GM18519 (cell line): ENCODE results near the gene DQX1.
"Not testable (repeated sequence)": the region's sequence is repeated elsewhere in the genome, so short reads cannot be mapped to it uniquely, and the experiment has no call there.

ENCODE experiments used
- ATAC-seq: cut with Tn5 transposase; IDR thresholded peaks from one replicate; pipeline ENCODE4 v1.9.1; 2021; ENCODE audit warnings: mild to moderate bottlenecking, moderate library complexity; ENCODE audit not compliant: unreplicated experiment, low FRiP score

Gene DQX1, protein sequence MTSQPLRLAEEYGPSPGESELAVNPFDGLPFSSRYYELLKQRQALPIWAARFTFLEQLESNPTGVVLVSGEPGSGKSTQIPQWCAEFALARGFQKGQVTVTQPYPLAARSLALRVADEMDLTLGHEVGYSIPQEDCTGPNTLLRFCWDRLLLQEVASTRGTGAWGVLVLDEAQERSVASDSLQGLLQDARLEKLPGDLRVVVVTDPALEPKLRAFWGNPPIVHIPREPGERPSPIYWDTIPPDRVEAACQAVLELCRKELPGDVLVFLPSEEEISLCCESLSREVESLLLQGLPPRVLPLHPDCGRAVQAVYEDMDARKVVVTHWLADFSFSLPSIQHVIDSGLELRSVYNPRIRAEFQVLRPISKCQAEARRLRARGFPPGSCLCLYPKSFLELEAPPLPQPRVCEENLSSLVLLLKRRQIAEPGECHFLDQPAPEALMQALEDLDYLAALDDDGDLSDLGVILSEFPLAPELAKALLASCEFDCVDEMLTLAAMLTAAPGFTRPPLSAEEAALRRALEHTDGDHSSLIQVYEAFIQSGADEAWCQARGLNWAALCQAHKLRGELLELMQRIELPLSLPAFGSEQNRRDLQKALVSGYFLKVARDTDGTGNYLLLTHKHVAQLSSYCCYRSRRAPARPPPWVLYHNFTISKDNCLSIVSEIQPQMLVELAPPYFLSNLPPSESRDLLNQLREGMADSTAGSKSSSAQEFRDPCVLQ

DNA sequence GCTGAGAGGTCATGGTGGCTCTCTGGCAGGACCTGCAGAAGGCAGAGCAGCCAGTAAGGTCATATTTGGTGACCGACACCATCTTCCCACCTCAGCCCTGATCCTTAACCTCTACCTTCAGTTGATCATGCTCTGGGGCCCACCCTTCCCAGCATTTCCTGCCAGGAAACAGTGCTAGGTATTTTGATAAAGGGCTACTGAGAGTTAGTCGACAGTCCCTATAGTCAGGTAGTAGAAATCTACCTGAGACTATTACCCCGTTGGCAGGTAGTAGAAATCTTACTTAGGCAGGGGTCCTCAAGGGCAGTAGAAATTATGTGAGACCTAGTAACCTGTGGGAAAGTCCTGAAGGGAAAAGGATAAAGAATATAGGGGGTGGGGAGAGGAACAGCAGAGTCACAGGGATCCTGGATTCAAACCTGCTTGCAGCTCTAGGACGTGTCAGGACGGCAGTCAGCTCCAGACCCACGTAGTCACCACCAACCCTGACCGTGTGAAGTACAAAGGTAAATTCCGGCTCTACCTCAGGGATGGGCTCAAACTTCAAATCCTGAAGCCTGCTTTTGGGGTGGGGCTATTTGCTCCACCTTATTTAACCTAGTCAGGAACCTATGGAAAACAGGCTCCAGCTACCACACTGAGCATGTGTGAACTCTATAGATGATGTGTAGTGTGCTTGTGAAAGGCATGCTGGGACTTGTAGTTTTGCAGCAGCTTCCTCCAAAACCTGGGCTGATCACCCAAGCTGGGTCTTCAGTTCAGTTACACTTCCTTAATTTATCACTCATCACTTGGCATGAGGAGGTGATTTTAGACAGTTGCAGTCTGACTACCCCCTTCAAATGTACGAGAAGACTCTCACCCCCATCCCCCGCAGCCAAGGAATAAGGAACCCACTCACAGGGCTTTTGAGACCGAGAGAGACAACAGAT is at the start of gene DQX1:
Gene DQX1, minus strand, starts transcription at position 515 of the 932 bp plus-strand sequence. Its CDS starts 502 bp downstream, at position 13.
- peak; percentile 32 for ATAC-seq

DNA sequence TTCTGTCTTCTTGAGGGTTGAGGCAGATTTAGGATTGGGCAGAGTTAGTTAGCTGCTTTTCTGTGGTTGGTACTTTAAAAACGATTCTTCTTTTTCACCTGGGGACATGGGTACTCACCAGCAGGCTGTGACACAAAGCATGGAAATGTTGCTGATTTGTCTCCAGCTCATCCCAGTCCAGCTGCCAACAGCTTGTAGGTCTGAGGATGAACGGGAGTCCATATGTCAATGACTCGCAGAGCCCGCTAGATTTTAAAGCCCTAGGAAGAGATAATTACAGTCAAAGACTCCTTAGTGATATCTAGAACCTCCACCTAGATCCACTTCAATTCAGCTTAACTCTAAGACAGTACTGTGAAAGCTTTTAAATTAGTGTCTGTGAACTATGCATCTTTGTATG is 49.3 kb upstream of the DQX1 start:
- no peak for ATAC-seq

DNA sequence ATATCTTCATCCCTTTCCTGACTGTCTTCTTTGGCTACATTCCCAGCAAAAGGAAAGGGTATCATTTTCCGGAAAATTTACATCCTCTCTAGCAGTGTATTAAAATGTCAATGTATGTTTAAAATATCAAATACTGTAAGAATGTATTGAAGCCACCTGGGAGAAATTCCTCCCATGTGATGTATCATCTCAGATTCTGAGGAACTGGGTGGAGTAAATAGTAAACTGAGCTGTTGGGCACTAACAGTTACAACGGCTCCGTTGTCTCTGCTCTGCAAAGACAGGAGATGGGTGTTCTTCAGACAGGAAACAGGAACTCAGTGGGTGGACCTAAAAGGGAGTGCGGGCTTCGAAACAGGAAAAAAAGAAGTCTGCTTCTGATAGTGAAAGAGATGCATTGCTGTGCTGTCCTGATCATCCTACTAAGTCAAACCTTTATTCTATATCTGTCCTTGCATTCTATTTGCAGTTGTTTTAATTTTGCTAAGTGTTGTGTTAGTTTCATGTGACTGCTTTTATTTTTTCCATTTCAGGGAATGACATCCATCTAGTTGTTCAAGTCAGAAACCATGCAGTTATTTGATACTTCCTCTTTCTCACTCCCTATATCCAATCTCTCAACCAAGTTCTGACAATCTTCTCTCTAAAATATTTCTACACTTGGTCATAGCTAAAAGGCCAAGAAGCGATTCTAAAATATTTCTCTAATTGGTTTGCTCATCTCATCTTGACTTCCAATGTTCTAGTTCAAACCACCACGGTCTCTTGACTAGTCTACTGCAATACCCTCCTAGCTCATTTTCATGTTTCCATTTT is 47.9 kb upstream of the DQX1 start:
- no peak for ATAC-seq

DNA sequence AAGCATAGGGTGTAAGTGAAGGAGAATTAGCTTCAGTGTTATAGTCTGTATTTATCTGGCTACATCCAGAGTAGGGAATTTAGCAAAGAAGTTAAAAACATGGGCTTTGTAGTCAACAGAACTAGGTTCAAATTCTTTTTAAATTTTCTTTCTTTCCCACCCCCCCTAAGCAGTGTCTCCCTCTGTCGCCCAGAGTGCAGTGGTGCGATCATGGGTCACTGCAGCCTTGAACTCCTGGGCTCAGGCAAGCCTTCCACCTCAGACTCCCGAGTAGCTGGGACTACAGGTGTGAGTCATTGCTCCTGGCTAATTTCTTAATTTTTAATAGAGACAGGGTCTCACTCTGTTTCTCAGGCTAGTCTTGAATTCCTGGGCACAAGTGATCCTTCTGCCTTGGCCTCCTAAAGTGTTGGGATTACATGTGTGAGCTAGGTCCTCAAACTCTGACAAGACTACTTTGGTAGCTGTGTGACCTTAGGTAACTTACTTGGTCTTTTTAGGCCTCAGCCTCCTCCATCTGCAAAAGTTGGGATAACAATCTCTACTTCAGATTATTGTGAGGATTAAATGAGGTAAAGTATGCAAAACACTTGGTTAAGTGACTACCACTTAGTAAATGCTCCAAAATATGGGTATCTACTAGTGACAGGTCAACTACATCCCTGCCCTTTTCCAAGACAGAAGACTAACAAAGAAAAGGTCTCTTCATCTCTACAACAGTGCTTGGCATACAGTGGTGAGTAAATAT is 46.3 kb upstream of the DQX1 start:
- ATAC-seq: no peak

DNA sequence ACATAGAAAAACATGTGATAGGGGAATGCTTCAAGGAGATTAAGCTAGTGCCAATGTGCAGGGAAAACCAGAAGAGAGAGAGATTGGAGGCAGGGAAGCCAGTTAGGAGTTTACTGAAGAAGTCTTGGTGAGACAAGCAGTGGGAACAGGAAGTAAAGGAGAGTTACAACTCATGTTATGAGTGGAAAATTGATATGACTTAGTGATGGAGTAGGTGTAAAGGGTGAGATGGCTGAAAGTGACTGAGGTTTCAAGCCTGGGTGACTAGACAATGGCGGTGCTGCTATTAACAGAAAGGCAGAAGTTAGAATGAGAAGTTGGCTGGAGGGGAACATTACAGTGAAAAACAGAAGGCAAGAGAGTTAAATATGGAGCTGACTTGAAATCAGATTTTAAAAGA is 45.0 kb upstream of the DQX1 start:
- peak; percentile 46 for ATAC-seq

DNA sequence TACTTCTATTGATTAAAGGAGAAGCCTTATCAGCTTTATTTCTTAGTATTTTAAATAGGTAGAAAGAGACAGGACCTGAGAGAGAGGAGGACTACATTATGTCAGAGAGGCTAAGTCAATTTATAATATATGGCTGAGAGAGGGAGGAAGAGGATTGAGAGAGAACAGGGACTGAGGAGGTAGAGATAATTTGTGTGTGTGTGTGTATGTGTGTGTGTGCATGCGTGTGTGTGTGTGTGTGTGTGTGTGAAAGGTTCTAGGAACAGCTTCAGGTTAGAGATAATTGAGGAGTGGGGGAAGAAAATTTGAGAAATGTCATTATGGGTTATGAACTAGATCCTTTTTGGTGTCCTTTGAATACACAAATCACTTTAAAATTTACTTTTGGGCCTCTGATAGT is 43.7 kb upstream of the DQX1 start:
- ATAC-seq: no peak

DNA sequence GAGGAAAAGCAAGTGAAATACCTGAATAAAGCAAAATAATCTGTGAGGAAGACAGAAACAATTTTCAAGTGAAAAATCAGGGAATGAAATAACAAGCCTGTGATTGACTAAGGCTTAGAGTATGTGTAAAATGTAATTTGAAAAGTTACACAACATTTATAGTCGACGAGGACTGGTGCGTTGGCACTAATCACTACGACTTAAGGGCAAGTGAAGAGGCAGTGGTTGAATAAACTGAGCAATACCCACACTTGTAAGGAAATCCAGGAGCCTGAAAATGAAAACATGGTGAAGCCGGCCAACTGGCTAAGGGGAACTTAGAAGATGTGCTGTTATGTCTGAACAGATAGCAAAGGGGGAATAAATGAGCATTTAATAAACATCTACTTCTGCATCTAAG is 41.9 kb upstream of the DQX1 start:
- ATAC-seq: no peak

DNA sequence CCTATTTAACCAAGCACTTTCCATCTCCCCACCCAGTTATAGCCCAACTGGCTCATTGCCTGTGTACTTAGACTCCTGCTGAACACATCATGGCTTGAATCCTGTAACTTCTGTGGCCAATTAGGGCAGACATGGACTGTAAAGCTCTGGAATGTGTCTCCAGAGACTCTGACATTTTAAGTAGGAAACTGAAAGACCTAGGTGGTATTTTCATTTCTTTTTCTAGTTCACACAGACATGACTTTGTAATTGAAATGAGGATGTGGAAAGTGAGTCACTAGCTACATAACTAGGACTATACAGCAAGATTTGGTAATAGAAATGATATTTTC is 40.7 kb upstream of the DQX1 start:
- no peak for ATAC-seq

DNA sequence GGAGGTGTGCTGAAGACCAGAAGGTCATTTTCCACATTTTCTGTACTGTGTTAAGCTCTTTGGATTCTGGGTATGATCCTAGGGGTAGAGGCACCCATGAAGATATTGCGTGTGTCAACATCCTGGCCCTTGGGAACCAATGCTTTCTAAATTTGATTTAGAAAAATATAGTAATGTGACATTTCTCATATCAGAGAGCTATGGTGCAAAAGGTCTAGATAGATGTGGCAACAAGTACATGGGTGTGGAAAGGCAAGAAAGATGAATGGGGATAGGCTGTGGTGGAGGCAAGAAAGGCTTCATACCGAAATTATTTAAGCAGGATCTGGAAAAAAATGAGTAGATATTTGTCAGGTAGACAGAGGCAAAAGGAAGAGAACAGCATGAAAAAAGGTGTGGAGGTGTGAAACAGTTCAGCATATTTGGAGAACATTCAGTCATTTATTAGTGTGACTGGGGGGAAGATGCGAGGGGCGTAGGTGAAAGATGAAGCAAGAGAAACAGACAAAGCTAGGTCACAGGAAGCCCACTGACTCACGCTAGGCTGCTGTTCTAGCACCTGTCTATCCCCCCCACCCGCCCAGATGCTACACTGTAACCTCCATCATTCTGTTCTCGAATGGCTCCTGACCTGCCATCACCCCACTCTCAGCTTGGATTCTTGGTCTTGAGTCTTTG is 40.2 kb upstream of the DQX1 start:
- ATAC-seq: no peak

DNA sequence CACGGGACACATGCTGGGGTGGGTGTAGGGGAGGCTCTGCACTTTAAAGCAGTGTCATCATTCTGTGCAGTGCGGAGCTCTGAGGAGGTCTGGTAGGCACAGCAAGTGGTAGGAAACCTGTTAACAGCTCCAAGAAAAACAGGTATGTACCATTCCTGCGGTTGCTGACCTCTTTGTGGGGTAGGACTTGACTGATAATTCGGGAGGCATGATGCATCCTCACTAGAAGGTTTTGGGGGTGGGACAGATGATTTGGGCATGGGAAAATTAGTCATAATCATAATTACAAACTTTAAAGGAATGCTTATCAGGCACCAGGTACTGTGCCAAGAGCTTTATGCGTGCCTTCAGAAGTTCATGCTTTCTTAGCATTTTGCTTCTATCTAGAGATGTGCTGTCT is 38.2 kb upstream of the DQX1 start:
- no peak for ATAC-seq

DNA sequence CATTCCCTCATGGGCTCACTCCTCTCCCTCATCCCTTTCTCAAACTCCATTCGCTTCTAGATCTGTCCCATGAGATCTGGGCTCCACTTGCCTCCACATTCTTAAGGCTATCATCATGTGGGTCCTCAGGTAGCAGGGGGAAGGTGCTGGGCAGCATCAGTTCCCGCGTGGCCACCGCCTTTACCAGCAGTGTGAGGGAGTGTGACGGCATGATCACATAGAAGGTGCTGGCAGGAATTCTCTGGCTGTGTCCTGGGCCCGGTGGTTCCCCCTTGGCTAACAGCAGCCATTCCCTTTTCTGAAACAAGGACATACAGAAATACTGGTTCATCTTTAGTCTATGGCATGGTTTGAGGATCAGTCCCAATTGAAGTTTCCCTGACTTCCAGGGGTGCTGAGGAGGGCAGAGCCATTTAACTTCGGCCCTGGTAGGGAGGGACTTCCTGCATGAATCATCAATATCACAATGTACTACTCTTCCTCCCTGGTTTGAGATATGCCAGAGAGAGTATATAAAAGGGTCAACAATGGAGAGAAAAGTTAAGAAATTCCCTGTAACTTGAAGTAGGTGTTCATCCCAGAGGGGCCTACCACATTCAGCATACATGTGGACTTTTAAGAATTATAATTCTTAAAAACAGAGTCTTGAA is 36.2 kb upstream of the DQX1 start:
- no peak for ATAC-seq

DNA sequence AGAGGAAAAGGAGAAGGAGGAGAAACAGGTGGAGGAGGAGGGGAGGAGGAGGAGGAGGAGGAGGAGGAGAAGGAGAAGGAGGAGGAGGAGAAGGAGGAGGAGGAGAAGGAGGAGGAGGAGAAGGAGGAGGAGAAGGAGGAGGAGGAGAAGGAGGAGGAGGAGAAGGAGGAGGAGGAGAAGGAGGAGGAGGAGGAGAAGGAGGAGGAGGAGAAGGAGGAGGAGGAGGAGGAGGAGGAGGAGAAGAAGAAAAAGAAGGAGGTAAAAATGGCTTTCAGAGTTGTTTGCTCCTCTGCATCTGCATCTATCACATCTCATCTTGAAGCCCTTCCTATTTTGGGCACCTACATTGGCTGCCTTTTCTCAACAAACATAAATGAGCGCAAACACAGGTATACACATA is 35.0 kb upstream of the DQX1 start:
- not testable (repeated sequence) for ATAC-seq

DNA sequence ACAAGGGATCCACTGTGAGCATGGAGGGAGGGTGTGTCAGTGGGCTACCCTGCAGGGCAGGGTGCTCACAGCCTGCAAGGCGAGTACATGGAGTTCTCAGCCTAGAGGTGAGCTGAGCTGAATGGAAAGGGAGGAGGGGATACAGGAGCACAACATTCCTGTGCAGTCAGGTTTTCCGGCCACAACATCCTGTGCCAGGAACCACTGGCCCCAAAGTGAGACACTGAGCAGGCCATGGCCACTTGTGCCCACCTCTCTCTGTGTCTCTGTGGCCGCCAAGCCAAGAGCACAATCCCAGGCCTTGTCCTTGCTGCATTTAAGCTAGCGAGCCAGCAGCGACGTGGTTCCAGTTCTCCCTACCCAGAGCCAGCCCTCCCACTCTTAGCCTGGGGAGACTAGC is 34.6 kb upstream of the DQX1 start:
- ATAC-seq: no peak

DNA sequence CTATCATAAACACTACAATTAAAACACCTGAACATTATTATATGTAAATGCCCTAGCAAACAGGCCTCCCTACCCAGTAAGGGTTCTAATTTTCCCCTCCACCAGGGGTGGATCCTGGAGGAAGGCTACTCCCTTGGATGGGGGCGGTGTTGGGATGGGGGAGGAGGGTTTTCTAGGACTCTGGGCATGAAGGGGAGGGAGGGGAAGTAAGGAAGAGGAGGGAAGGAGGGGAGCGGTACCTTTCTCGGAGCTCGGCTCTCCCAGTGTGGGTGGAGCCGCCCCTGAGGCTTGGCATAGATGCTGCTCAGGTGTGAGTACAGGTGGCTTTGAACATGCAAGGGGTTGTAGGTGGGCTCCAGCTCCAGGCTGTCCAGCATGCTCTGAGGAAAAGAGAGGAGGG is 33.9 kb upstream of the DQX1 start:
- no peak for ATAC-seq

DNA sequence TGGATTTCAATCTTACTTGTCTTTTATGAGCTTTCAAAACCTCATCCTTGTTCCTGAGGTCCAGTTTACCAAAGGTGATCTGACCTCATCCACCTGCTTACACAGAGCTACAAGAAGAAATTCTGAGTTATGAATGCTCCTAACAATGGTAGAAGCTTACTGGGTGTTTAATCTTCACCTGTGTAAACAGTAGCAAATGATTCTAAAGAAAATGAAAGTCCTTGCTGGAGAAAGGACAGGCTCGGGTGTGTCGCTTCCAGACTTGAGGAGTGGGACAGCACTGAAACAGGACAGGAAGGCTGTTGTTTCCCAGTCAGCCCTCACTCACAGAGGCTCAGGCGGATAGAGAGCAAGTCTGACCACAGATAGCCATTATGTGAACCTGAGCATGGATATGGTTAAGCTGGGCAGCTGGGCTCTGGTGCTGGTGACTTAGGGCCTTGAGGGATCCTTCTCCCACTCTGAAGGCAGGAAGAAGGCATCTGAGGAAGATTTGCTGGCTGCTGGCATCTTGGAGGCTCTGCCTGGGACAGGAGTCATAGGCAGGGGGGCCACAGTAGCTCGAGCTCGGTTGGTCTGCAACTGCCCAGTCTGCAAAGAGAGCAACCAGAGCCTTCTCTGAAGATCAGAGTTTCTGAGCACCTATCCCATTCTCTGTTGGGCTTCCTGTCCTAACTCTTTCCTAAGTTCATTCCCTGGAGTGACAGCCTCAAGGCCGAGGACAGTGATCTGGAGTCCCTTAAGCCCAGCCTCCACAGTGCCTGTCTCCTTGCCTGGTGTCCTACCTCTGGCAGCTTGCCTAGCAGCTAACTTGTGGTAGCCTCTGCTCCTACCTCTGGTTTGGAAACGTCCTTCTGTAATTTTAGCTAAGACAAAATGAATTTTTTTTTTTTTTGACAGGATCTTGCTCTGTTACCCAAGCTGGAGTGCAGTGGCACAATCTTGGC is 32.5 kb upstream of the DQX1 start:
- ATAC-seq: no peak

DNA sequence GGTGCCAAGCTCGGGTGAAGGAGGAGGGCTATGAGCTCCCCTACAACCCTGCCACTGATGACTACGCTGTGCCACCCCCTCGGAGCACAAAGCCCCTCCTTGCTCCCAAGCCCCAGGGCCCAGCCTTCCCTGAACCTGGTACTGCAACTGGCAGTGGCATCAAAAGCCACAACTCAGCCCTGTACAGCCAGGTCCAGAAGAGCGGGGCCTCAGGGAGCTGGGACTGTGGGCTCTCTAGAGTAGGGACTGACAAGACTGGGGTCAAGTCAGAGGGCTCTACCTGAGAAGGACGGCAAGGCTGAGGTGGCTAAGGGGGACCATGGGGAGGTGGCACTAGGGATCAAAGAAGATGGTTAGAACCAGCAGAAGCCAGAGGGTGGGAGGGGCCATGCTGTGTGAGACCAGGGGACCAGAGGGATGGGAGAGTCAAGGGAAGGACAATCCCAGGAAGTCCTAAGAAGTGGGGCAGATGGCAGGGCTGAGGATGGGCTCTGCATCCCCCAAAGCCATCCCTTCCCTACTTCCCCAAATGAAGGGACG is 30.9 kb upstream of the DQX1 start:
- no peak for ATAC-seq

DNA sequence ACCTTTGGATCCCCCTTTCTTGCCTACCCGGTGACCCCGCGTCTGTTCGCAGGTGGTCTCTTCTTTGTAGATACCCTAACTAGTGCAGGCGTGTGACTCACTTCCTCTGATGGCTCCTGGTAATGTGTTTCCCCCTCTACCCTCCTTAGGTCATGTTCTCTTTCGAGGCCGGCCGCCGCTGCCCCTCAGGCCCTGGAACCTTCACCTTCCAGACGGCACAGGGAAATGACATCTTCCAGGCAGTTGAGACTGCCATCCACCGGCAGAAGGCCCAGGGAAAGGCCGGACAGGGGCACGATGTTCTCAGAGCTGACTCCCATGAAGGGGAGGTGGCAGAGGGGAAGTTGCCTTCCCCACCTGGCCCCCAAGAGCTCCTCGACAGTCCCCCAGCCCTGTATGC is 30.1 kb upstream of the DQX1 start:
- ATAC-seq: no peak
